Renal pelvis (tissue), 4 donors: ENCODE results near the gene INVS. TPM values are rescaled to one million over a fixed set of nuclear protein-coding genes. Genes with fewer than 3 reads are reported as not detected.

Source experiments
- DNase-seq: peaks from one replicate; pipeline ENCODE4 v3.0.0-alpha.2; 2013
- polyA plus RNA-seq, 3 donors: library from polyadenylated mRNA; unstranded; fragments of 120-200 nt; gene quantifications; one replicate each; pipeline ENCODE4 v1.2.1, GENCODE V29; 2013; ENCODE audit not compliant: insufficient read length in 3 of 3

Gene INVS
- polyA plus RNA-seq, 3 donors: 15.5 to 21.9 (median 20.4) TPM

DNA sequence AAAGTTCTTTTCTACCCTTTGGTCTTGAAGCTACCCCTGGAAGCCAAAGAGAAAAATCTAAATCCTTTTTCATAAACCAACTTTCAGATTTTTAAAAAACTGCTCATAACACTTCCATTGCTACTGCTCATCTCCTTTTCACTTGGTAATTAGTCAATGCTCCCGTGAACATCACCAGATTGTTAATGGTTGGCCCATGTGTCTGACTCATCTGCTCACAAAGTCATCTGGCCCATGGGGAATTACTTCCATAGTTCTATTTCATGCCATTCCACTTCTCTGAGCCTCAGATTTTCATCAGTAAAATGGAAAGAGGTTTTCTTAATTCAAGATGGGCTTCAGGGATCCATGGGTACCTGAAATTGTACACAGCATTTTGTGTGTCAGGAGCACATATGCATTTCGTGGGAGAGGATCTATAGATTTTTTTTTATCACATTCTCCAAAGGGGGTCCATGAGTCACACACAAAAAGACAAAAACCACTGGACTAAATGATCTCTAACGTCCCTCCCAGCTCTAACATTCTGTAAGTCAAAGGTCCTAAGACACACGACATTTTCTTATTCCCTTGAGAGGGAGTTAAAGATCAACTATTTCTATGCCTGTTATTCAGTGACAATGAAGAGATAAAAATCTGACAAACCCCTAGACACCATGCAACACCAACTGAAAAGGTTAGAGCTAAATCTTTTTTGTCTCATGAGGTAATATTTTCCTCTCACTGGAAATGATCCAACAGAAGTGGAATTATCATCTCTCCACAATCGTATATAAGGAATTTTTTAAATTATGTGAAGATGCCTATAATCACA lies 178.3 kb downstream of the INVS start:
- no peak for DNase-seq

DNA sequence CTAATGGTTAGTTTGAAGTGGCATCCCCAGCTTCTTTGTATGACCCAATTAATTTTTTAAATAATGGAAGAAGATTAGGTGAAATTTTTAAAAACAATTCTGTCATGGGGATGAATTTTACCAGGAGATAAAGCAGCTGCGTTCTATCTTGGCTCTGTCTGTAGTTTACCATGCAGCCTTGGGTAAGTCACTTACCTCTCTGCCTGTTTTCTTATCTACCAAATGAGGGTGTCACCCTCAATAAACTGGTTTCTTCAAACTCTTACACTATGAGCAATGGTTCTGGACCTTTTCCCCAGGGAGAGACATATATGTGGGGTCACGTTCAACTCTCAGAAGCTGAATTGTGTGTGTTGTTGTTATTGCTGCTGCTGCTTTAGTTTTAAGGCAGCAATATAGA lies 182.0 kb downstream of the INVS start:
- DNase-seq: no peak

DNA sequence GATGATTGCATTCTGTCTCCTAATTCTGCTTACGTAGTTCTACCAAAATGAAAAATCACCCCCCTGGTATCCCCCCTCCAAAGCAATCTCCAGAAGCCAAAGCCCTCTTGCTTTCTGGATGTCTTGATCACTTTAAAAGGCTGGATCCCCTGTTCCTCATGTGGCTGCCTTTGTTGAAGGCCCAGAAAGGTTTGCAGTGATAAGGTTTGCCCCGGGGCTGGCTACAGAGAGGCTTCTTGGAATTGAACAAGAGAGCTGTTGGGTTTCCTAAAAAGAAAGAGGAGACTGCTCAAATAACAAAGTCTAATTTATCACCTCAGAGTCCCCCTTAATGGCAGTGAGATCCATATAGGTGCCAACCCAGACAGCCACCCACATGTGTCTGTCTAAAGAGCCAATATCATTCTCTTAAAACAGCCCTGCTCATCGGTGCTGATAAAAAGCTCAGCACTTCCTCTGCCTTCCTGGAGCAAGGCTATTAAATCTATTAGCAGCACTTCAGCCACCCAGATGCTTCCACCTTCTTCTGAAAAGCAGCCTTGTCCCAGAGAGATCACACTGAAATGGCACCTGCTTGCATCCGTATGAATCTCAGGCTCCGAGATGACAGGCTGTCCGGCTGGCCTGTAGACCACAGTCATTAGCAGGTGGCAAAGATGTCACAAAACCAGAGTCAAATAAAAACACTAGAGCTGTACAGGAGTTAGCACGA lies 182.8 kb downstream of the INVS start:
- no peak for DNase-seq

DNA sequence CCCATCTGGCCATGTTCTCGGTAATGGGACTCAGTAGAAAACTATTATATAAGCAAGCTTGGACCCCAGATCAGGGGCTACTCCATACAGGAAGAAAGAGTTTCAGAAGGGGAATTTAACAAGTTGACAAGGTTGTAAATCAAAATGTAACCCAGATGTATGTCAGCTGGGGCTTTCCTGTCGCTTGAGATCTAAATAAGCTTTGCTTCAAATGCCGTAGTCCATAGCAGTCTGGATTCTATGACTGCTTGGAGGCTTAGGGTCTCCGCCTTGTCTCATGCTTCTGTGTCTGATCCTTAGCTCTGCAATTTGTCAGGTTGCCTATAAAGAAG lies 183.3 kb downstream of the INVS start:
- DNase-seq: no peak

DNA sequence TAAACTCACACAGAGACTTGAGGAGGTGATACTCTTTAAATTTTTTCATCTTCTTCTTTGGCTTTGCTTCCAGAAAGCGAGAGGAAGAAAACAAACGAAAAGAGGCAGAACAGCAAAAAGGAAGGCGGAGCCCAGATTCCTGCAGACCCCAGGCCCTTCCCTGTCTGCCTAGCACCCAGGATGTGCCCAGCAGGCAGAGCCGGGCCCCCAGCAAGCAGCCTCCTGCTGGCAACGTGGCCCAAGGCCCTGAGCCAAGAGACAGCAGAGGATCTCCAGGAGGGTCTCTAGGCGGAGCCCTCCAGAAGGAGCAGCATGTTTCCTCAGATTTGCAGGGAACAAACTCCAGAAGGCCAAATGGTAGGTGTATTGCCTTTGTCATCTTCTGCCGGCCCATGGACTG lies 185.2 kb downstream of the INVS start:
- DNase-seq: no peak

DNA sequence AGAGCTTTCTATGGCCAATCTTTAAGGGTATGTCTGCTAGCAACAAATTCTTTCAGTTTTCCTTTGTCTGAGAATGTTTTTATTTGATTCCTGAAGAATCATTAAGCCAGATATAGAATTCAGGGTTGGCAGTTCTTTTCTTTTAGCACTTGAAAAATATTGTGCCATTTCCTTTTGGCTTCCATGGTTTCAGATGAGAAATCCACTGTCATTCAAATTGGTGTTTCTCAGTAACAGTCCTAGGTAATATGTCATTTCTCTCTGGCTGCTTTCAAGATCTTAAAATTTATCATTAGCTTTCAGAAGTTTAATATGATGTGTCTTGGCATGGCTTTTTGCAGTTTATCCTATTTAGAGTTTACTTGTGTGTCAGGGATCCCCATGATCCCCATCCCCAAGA lies 186.0 kb downstream of the INVS start:
- no peak for DNase-seq

DNA sequence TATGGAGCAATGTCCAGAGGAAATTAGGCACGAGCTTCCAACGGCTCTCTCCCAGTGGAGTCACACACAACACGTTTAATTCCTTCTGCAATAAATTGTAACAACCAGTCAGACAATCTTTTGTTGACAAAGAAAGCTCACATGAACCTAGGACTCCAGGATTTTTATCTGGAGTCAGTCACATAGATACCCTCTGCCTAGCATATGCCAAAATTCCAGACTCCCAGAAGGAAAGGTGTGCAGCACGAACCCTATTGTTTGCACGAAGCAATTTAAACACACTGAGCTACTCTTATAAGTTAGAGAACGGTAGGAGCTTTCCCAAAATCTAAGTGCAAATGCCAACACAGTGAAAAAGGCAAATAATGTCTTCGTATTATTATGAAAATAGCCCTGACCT lies 186.6 kb downstream of the INVS start:
- DNase-seq: no peak

DNA sequence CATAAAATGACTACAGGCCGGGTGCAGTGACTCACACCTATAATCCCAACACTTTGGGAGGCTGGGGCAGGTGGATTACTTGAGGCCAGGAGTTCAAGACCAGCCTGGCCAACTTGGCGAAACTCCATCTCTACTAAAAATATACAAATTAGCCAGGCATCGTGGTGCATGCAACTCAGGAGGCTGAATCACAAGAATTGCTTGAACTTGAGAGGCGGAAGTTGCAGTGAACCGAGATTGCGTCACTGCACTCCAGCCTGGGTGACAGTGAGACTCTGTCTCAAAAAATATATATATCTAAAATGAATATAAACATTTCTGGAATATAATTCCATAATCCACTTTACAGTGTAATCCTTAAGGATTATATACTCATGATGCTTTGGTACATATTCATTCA lies 187.2 kb downstream of the INVS start:
- DNase-seq: no peak

DNA sequence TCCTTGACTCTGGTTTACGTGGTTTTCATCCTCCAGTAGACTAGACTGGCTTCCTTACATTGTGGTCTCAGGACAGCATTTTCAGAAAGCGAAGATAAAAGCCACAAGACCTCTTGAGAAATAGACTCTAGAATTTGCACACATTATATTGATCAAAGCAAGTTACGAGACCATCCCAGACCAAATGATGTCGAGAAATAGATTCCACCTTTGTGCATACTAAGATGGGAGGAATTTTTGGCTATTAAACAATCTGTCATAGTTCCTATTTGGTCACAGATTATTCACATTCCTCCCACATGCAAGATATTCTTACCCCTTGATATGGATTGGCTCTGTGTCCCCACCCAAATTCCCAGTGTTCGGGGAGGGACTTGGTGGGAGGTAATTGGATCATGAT lies 188.1 kb downstream of the INVS start:
- no peak for DNase-seq

DNA sequence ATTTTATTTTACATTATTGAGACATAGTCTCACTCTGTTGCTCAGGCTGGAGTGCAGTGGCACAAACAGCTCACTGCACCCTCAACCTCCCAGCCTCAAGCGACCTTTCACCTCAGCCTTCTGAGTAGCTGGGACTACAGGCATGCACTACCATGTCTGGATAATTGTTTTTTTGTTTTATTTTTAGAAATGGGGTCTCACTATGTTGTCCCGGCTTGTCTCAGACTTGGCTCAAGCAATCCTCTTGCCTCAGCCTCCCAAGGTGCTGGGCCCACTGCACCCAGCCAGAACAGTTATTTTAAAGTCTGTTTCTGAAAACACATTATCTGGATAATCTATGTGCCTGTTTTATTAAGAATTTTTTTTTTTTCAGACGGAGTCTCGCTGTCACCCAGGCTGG lies 191.7 kb downstream of the INVS start:
- no peak for DNase-seq

DNA sequence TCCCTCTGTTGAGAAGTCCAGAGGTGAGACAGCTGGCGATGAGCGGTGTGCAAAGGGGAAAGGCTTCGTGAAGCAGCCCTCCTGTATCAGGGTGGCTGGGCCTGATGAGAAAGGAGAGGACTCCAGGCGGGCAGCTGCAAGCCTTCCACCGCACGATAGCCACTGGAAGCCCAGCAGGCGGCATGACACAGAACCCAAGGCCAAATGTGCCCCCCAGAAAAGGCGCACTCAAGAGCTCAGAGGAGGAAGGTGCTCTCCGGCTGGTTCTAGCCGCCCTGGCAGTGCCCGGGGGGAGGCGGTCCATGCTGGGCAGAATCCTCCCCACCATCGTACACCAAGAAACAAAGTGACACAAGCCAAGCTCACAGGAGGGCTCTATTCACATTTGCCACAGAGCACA lies 193.4 kb downstream of the INVS start:
- no peak for DNase-seq

DNA sequence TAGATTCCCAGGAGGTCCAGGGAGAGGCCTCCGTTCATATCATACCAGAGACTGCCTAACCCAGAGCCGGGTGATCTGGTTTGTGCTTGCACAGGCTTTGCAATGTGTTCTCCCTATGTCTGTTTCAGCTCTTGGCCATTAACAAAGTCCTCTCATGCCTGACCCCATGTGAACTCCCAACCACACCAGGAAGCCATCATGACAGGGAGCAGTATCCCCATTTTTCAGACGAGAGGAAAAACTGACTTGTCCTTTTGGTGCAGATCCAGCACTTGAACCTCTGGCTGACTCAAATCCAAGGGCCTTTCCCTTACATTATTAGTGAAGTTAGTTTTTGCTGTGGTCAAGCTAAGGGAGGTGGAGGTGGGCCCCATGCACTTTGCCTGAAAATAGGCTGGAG lies 195.3 kb downstream of the INVS start:
- DNase-seq: no peak

DNA sequence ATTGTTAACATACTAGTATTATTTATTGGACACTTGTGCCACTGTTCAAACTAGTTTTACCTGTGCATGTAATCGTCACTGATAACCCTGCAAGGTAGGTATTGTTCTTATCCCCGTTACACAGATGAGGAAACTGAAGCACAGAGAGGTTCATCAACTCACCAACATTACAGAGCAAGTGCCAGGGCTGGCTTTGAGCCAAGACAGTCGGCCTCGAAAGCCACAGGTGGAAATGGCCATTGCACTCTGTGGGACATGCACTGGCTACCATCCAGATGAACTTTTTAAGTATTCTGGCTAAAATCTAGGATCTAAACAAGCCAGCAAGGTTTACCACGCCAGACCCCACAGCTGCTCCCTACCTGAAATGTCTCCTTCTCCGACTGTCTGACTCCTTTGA lies 195.8 kb downstream of the INVS start:
- DNase-seq: no peak

DNA sequence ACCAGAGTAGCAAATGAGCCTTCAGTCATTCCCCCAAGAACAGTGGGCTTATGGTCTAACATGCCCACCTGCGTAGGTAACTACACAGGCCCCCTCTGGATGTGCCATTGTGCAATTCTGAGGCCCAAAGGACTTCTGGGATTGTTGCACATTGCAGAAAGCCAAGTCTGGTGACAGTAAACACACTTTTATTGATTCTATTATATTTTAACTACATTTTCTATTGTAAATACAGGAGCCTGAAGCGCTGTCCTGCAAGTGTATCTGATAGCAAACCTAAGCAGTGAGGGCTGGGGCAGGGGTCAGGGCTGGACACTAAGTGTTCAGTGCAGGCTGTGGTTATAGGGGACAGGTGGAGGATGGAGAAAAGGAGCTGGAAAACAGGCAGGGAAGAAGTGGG lies 196.2 kb downstream of the INVS start:
- no peak for DNase-seq

DNA sequence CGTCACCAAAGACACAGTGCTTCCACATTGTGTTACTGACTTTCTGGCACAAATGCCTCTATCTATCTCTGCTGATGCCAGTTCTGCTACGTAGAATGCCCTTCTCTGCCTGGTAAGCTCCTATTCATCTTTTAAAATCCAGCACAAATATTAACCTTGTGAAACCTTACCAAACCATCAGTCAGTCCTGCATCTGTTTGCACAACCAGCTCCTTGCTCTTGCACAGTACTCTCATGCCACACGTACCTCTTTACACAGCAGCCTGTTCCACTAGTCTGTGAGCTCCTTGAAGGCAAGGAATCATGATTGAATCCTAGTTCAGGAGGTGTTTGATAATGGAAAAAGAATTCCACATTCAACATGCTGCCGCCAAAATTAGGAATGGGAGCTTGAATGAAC lies 197.4 kb downstream of the INVS start:
- DNase-seq: no peak

DNA sequence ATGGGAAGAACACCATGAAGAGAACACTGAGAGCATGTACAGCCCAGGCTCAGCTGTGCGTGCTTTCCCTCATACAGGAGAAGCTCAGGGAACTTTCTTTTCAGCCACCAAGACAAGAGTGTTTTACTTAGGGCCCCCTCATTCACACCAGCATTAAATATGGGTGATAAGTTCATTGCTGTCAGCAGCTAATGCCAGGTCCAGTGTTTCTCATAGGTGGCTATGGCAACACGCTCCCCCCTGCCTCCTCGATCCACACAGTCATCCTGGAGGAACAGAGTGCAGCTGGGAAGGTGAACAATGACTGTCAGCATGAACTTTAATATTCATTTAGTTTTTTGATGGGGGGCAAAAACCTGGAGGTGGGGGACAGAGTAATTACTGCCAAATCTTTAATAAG lies 199.3 kb downstream of the INVS start:
- no peak for DNase-seq

DNA sequence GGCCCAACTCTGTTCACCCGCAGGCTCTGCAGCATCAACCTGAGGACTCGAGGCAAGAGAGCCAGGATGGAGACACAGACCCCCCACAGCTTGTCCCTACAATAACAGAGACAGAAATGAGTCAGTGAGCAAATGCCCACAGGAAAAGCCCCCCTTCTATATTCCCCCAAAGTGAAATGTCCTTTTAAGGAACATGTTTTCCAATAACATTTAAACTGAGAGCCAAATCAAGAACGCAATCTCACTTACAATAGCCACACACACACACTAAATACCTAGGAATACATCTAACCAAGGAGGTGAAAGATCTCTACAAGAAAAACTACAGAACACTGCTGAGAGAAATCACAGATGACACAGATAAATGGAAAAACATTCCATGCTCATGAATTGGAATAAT lies 204.7 kb downstream of the INVS start:
- no peak for DNase-seq

DNA sequence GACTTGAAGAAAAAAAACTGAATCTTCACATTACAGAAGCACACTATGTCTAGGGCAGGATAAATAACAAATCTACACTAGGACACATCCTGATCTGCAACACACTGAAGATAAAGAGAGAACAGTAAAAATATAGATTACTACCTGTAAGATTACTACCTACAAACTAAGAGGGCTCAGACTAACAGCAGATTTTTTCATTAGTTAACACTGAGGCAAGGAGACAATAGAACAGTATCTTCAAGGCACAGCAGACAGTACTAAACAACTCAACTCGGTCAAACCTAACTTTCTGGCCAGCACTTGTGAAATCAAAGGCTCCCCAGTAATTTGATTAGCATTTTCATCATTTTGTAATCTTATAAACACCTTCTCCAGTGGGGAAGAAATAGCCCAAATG lies 207.2 kb downstream of the INVS start:
- DNase-seq: no peak

DNA sequence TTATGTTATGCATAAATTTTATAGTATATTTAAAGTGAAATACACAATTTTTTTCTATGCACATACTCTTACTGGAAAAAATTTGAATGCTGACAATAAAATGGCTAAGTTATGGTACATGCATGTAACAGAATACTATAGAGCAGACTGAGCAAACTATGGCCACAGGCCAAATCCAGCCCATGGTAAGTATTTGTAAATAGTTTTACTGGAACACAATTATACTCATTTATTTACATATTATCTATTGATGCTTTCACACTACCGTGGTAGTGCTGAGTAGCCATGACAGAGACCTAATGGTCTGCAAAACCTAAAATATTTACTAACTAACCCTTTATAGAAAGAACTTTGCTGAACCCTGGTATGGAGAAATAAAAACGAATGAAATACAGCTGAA lies 208.0 kb downstream of the INVS start:
- DNase-seq: no peak

DNA sequence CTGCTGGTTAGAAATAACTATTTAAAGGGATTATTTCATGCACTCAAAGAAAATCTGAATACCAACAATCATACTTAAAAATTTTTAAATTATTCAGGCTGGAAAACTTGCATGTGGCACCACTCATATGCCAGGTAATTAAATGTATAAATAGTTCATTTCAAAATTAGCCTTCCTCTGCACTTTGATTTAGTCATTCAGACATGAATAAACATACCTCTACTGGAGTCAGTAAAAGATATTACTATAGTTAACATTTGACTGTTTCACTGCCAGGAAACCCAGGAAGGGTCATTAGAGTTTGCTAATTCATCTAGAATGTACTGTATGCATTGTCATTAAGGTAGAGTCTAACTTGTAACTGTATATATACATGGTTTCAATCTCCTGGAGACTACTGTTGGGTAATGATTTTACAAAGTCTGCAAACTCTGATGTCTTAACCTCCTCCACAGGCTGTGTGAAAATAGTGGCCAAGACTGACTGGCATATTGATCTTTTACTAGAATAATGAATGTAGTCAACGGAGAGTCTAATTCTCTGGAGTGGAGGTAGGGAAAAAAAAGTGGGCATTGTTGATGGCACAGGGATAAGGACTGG lies 210.0 kb downstream of the INVS start:
- no peak for DNase-seq

DNA sequence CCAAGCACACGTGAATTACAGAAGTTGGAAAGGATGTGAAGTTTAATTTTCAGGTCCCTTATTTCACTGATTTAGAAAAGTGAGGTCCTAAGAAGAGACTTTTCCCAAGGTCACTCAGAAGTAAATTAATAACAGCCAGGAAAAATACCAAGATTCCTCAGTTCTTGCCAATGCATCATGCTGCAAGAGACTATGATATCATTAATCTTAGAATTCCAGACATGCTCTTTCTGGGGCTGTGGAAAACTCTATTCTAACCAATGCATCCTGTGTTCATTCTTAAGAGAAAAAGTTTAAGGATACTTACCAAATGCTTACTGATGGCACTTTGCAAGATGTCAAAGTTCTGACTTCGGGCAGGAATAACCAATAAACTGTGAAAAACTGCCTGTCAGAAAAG lies 210.9 kb downstream of the INVS start:
- no peak for DNase-seq

DNA sequence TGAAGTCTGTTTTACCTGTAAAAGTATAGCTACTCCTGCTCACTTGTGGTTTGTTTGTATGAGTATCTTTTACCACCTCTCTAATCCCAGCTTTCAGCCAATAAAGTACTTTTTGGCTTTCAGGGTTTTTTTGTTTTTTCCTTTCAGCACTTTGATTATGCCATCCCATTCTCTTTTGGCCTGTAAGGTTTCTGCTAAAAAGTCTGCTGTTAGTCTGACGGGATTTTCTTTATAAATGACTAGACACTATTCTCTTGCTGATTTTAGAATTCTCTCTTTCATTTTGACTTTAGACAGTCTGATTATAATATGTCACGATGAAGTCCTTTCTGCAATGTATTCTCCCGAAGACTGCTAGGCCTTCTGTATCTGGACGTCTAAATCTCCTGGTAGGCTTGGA lies 216.5 kb downstream of the INVS start:
- DNase-seq: no peak

DNA sequence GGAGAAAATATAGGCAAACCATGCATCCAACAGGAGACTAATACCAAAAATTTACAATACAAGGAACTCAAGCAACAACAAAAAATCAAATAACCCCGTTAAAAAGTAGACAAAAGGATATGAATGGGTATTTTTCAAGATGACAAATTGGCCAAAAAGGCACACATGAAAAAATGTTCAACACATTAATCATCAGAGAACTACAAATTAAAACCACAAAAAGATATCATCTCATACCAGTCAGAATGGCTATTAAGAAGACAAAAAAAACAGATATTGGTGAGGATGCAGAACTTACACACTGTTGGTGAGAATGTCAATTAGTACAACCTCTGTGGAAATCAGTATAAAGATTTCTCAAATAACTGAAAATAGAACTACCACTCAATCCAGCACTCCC lies 218.7 kb downstream of the INVS start:
- no peak for DNase-seq
